IMR-90 (cell line): ENCODE data around the gene PEX14. TPM values are rescaled to one million over a fixed set of nuclear protein-coding genes. Genes with fewer than 3 reads are reported as not detected.
"Not testable (repeated sequence)": the region's sequence is repeated elsewhere in the genome, so short reads cannot be mapped to it uniquely, and the experiment has no call there.

ENCODE experiments used
- ATAC-seq: fragments of 200-7000 bp; cut with Tn5 transposase; 2 replicates; pipeline ENCODE4 v1.9.1; 2020; ENCODE audit warnings: low read depth, mild to moderate bottlenecking, moderate library complexity
- BruUV-seq: library from RNA; stranded (reverse); fragments of 400-500 nt; replicated peaks from 2 replicates; lab custom pipeline; 2021; lab: Mats Ljungman, UMichigan
- CTCF ChIA-PET: fragments of 300-600 bp; formaldehyde crosslinking; extraction: SDS; loops from one replicate; lab custom pipeline; 2021; ENCODE audit warnings: antibody characterized with exemption; lab: Yijun Ruan, JAX
- POLR2A ChIA-PET: fragments of 300-600 bp; sonication (Branson Sonifier 250); formaldehyde crosslinking; loops from one replicate; lab custom pipeline; 2022; ENCODE audit warnings: antibody characterized with exemption; ENCODE audit not compliant: unreplicated experiment; lab: Charles Lee
- DNase-seq: peaks from one replicate; pipeline ENCODE4 v3.0.0; 2013
- H2AFZ ChIP-seq: replicated peaks from 2 replicates; pipeline ENCODE3; 2013; ENCODE audit warnings: low read length, mild to moderate bottlenecking; ENCODE audit not compliant: poor library complexity
- H2AK5ac ChIP-seq: 2 replicates; pipeline ENCODE4 v1.6.1; 2013; ENCODE audit warnings: low read depth, low read length, inconsistent platforms
- H2AK9ac ChIP-seq: replicated peaks from 2 replicates; pipeline ENCODE3; 2013; ENCODE audit warnings: mild to moderate bottlenecking, low read depth, low read length, moderate library complexity; ENCODE audit not compliant: poor library complexity
- H2BK120ac ChIP-seq: 2 replicates; pipeline ENCODE4 v1.6.1; 2013; ENCODE audit warnings: low read depth, low read length, inconsistent platforms
- H2BK15ac ChIP-seq: 3 replicates; pipeline ENCODE4 v1.6.1; 2013; ENCODE audit warnings: low read depth, low read length, inconsistent platforms
- H2BK20ac ChIP-seq: 2 replicates; pipeline ENCODE4 v1.6.1; 2013; ENCODE audit warnings: low read depth, mild to moderate bottlenecking, inconsistent platforms, low read length, moderate library complexity
- H2BK5ac ChIP-seq: 2 replicates; pipeline ENCODE4 v1.6.1; 2013; ENCODE audit warnings: mild to moderate bottlenecking, low read depth, low read length, inconsistent platforms; ENCODE audit not compliant: poor library complexity, severe bottlenecking
- H3K14ac ChIP-seq: replicated peaks from 2 replicates; pipeline ENCODE4 v1.6.1; 2013; ENCODE audit warnings: low read depth, low read length, inconsistent platforms
- H3K18ac ChIP-seq: 2 replicates; pipeline ENCODE4 v1.6.1; 2013; ENCODE audit warnings: low read depth, low read length, control low read depth
- H3K23ac ChIP-seq: 2 replicates; pipeline ENCODE4 v1.6.1; 2013; ENCODE audit warnings: low read depth, low read length, inconsistent platforms
- H3K27ac ChIP-seq: 2 replicates; pipeline ENCODE4 v1.5.1; 2013; ENCODE audit warnings: mild to moderate bottlenecking, control low read depth, low read length; ENCODE audit not compliant: insufficient read depth
- H3K27me3 ChIP-seq: 2 replicates; pipeline ENCODE4 v1.6.1; 2013; ENCODE audit warnings: low read length; ENCODE audit not compliant: control insufficient read depth, insufficient read depth
- H3K36me3 ChIP-seq: 2 replicates; pipeline ENCODE4 v1.6.1; 2013; ENCODE audit warnings: low read length, mixed read lengths; ENCODE audit not compliant: control insufficient read depth, insufficient read depth
- H3K4ac ChIP-seq: 2 replicates; pipeline ENCODE4 v1.6.1; 2013; ENCODE audit warnings: low read depth, low read length, inconsistent platforms
- H3K4me1 ChIP-seq: 2 replicates; pipeline ENCODE4 v1.6.1; 2013; ENCODE audit warnings: low read length, mixed read lengths; ENCODE audit not compliant: control insufficient read depth, insufficient read depth
- H3K4me2 ChIP-seq: 2 replicates; pipeline ENCODE4 v1.6.1; 2013; ENCODE audit warnings: low read depth, mild to moderate bottlenecking, control low read depth, low read length, moderate library complexity
- H3K4me3 ChIP-seq: 2 replicates; pipeline ENCODE4 v1.5.1; 2013; ENCODE audit warnings: low read depth, mild to moderate bottlenecking, control low read depth, low read length, moderate library complexity; ENCODE audit not compliant: insufficient read depth
- H3K56ac ChIP-seq: 2 replicates; pipeline ENCODE4 v1.6.1; 2013; ENCODE audit warnings: low read length, inconsistent platforms; ENCODE audit not compliant: insufficient read depth; ENCODE audit errors: extremely low read depth
- H3K79me1 ChIP-seq, 2 experiments: 2 replicates each; pipeline ENCODE4 v1.6.1; 2013; ENCODE audit warnings: low read length in 2 of 2, inconsistent platforms in 1 of 2, low read depth in 1 of 2
- H3K9ac ChIP-seq: 2 replicates; pipeline ENCODE4 v1.6.1; 2013; ENCODE audit warnings: low read depth, low read length, control low read depth
- H3K9me1 ChIP-seq: 2 replicates; pipeline ENCODE4 v1.6.1; 2013; ENCODE audit warnings: low read length, inconsistent platforms; ENCODE audit not compliant: insufficient read depth
- H3K9me3 ChIP-seq: 2 replicates; pipeline ENCODE4 v1.6.1; 2013; ENCODE audit warnings: low read length; ENCODE audit not compliant: control insufficient read depth, insufficient read depth
- H4K20me1 ChIP-seq: 2 replicates; pipeline ENCODE4 v1.6.1; 2013; ENCODE audit warnings: low read length, inconsistent platforms; ENCODE audit not compliant: insufficient read depth
- H4K5ac ChIP-seq: 2 replicates; pipeline ENCODE4 v1.6.1; 2013; ENCODE audit warnings: mild to moderate bottlenecking, low read depth, low read length, control low read depth
- H4K8ac ChIP-seq, 2 experiments: 2 replicates each; pipeline ENCODE4 v1.6.1; 2013; ENCODE audit warnings: low read depth in 2 of 2, low read length in 2 of 2, control low read depth in 1 of 2, inconsistent platforms in 1 of 2
- H4K91ac ChIP-seq: 2 replicates; pipeline ENCODE4 v1.6.1; 2013; ENCODE audit warnings: low read depth, low read length, inconsistent platforms; ENCODE audit not compliant: insufficient read depth
- WGBS, 2 experiments: methylation state at CpG; one replicate each; pipeline versions ENCODE4 v1.1.5 to v1.1.7; 2013; ENCODE audit warnings: missing lambda C conversion rate in 2 of 2; ENCODE audit not compliant: insufficient read length in 1 of 2; ENCODE audit errors: extremely low coverage in 2 of 2; 5-methylcytosine and 5-hydroxymethylcytosine counted together
- dilution Hi-C: fragments of 300-500 bp; cut with HindIII; formaldehyde crosslinking; loops from one replicate; pipeline ENCODE4 v1.14.3; 2018; ENCODE audit warnings: low sequenced_read_pairs; ENCODE audit not compliant: unreplicated experiment
- in situ Hi-C: fragments of 300-500 bp; cut with MboI; formaldehyde crosslinking; loops from 3 replicates; pipeline ENCODE4 v1.14.3; 2019; ENCODE audit warnings: low sequenced_read_pairs, inconsistent platforms, mixed read lengths
- intact Hi-C: fragments of 100-400 bp; cut with micrococcal nuclease; formaldehyde crosslinking; loops from 2 replicates; pipeline ENCODE4 v1.10.0; 2022
- polyA plus RNA-seq, 3 experiments: library from polyadenylated mRNA; depleted of rRNA; stranded (reverse); fragments of >200 nt; gene quantifications; 2 replicates each; pipeline ENCODE4 v1.2.3, GENCODE V29; 2012; ENCODE audit warnings: low replicate concordance in 1 of 3
- total RNA-seq: library from RNA; depleted of rRNA; stranded (reverse); fragments of >200 nt; gene quantifications from 2 replicates; pipeline ENCODE4 v1.2.3, GENCODE V29; 2012

PEX14 gene
- total and polyA plus RNA-seq, 2 of the 4 experiments (the other 2 are of a cell fraction): 9.5 to 22.5 TPM

DNA sequence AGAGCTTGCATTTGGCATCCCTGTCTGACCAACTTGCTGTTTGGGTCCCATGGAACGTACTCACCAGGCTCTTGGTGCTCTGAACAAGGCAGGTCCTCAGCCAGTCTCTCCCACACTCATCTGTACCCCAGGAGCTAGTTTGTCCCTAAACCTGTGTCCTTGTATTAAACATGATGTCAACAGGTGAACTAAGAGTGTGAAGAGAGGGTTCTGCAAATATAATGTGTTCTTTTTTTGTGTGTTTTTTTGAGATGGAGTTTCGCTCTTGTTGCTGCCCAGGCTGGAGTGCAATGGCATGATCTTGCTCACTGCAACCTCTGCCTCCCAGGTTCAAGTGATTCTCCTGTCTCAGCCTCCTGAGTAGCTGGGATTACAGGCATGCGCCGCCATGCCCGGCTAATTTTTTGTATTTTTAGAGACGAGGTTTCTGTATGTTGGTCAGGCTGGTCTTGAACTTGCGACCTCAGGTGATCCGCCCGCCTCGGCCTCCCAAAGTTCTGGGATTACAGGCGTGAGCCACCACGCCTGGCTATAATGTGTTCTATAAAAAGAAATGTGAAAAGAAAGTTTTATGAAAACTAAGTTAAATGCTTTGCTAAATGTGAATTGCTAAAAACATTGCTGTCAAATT, 31.4 kb downstream of the PEX14 start:
- H3K56ac ChIP-seq, H4K8ac ChIP-seq, H3K27me3 ChIP-seq, H2AK5ac ChIP-seq, H3K18ac ChIP-seq, H3K27ac ChIP-seq, DNase-seq, BruUV-seq, H3K23ac ChIP-seq, H4K91ac ChIP-seq, H2BK120ac ChIP-seq, H3K9ac ChIP-seq, H2BK5ac ChIP-seq, H2BK20ac ChIP-seq, H3K4me3 ChIP-seq, H2AFZ ChIP-seq, H3K14ac ChIP-seq, H2AK9ac ChIP-seq, POLR2A ChIA-PET, H3K4me2 ChIP-seq, H3K36me3 ChIP-seq, H2BK15ac ChIP-seq, ATAC-seq, dilution Hi-C loops, H3K4ac ChIP-seq, H4K5ac ChIP-seq, H3K9me3 ChIP-seq: not testable (repeated sequence)
- intact Hi-C loops (loop anchor here (2.0 kb wide), 2 partner anchors 361 to 507 kb away; partner anchors contain the start of gene TARDBP), in situ Hi-C loops (loop anchor here (5.0 kb wide), 1 partner anchor 361 kb away; no protein-coding TSS in a partner anchor)
- H3K4me1 ChIP-seq: peaks cover 16% of the 10 kb centered on the region
- peaks cover 21 to 60% of the 10 kb centered on the region in 2 experiments for H3K79me1 ChIP-seq
- peaks cover 13% of the 10 kb centered on the region for H4K20me1 ChIP-seq
- WGBS, 2 experiments: 94% methylated on average over 10 of the region's 12 CpGs; no CpG with 5 or more reads in 1 of the 2 experiments
- CTCF ChIA-PET: interaction anchor here (0.7 to 3.1 kb wide), 2 partner anchors 12 to 469 kb away, joined by 3 to 22 read pairs; no protein-coding TSS in a partner anchor
- H3K9me1 ChIP-seq: peaks cover 16% of the 10 kb centered on the region
